MM.1S (cell line): ENCODE results near the gene MBOAT2.

ENCODE experiments used
- DNase-seq: peaks from one replicate; pipeline ENCODE4 v3.0.0-alpha.2; 2015
- H2AFZ ChIP-seq: fragments of 300-600 bp; sonication (generic); 2 replicates; pipeline ENCODE4 v1.6.0; 2016; ENCODE audit warnings: antibody characterized with exemption, low read length
- H3F3A ChIP-seq: fragments of 300-600 bp; sonication (generic); 2 replicates; pipeline ENCODE4 v1.6.1; 2016; ENCODE audit warnings: mild to moderate bottlenecking, antibody characterized with exemption, low read length, moderate library complexity, mixed read lengths; ENCODE audit not compliant: insufficient read depth
- H3K27ac ChIP-seq: fragments of 300-600 bp; sonication (generic); 2 replicates; pipeline ENCODE4 v1.5.1; 2016; ENCODE audit warnings: mild to moderate bottlenecking, low read length
- H3K27me3 ChIP-seq: fragments of 300-600 bp; sonication (generic); replicated peaks from 2 replicates; pipeline ENCODE4 v1.6.0; 2016; ENCODE audit warnings: low read length; ENCODE audit not compliant: insufficient read depth
- H3K36me3 ChIP-seq: fragments of 300-600 bp; sonication (generic); replicated peaks from 2 replicates; pipeline ENCODE4 v1.6.1; 2016; ENCODE audit warnings: mild to moderate bottlenecking, low read length, mixed read lengths; ENCODE audit not compliant: insufficient read depth
- H3K4me1 ChIP-seq: fragments of 300-600 bp; sonication (generic); 2 replicates; pipeline ENCODE4 v1.6.1; 2016; ENCODE audit warnings: low read length, mixed read lengths
- H3K4me2 ChIP-seq: fragments of 300-600 bp; sonication (generic); 2 replicates; pipeline ENCODE4 v1.6.0; 2016; ENCODE audit warnings: low read depth, low read length
- H3K4me3 ChIP-seq: fragments of 300-600 bp; sonication (generic); 2 replicates; pipeline ENCODE4 v1.5.1; 2016; ENCODE audit warnings: low read length, mixed read lengths
- H3K79me2 ChIP-seq: fragments of 300-600 bp; sonication (generic); 2 replicates; pipeline ENCODE4 v1.6.1; 2016; ENCODE audit warnings: mixed run types, low read length, mixed read lengths
- H3K9ac ChIP-seq: fragments of 300-600 bp; sonication (generic); 2 replicates; pipeline ENCODE4 v1.6.1; 2016; ENCODE audit warnings: low read length, mixed read lengths
- H3K9me2 ChIP-seq: fragments of 300-600 bp; sonication (generic); replicated peaks from 2 replicates; pipeline ENCODE4 v1.6.1; 2016; ENCODE audit warnings: mild to moderate bottlenecking, low read length, mixed read lengths; ENCODE audit not compliant: insufficient read depth
- H3K9me3 ChIP-seq: fragments of 300-600 bp; sonication (generic); replicated peaks from 2 replicates; pipeline ENCODE4 v1.6.1; 2016; ENCODE audit warnings: mild to moderate bottlenecking, low read length, mixed read lengths; ENCODE audit not compliant: insufficient read depth
- H4K20me1 ChIP-seq: fragments of 300-600 bp; sonication (generic); 2 replicates; pipeline ENCODE4 v1.6.1; 2016; ENCODE audit warnings: mild to moderate bottlenecking, low read length, moderate library complexity, mixed read lengths; ENCODE audit not compliant: insufficient read depth
- EZH2 ChIP-seq: fragments of 300-600 bp; sonication (generic); optimal IDR thresholded peaks from 2 replicates; pipeline ENCODE3; 2017; ENCODE audit warnings: low read depth, mild to moderate bottlenecking, antibody characterized with exemption, low read length, mixed read lengths
- EZH2phosphoT487 ChIP-seq: fragments of 300-600 bp; sonication (generic); IDR thresholded peaks from 2 replicates; pipeline ENCODE4 v1.6.1; 2018; ENCODE audit warnings: antibody characterized with exemption, low read length
- TF ChIP-seq, protein P1 (sequence below): fragments of 300-600 bp; sonication (generic); IDR thresholded peaks from 2 replicates; pipeline ENCODE4 v1.5.1; 2016; ENCODE audit warnings: antibody characterized with exemption, low read length, mixed read lengths

Gene MBOAT2

DNA sequence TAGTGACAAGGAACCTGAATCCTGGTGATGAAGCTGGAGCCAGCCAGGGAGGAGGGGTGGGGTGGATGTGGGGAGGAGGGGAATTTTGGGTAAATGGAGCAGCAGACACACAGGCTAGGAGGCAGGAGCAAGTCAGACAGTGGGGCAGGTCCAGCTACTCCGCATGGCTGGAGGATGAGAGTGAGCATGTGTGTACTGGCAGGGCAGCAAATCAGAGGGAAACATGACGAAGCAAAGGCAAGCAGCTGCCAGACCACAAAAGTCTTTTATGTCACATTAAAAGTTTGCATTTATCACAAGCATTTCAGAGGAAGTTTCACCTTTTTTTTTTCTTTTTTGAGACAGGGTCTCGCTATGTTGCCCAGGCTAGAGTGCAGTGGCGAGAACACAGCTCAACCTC is 154.2 kb downstream of the MBOAT2 start:
- Histone ChIP-seq H3F3A (no peaks in the 10 kb centered on the region), H4K20me1 (no peaks in the 10 kb centered on the region), H3K9ac (no peak overlapping the region), H3K79me2 (no peaks in the 10 kb centered on the region), H3K27ac (no peak overlapping the region), H3K4me1 (no peaks in the 10 kb centered on the region), H3K4me3 (no peak overlapping the region), H3K27me3 (no peaks in the 10 kb centered on the region), H3K9me3 (no peaks in the 10 kb centered on the region), H3K36me3 (no peaks in the 10 kb centered on the region), H3K4me2 (no peak overlapping the region), H3K9me2 (no peaks in the 10 kb centered on the region), H2AFZ (no peak overlapping the region)
- DNase-seq: no peak
- TF ChIP-seq EZH2: no peak
- no peak for TF ChIP-seq EZH2phosphoT487
- TF ChIP-seq, protein P1, sequence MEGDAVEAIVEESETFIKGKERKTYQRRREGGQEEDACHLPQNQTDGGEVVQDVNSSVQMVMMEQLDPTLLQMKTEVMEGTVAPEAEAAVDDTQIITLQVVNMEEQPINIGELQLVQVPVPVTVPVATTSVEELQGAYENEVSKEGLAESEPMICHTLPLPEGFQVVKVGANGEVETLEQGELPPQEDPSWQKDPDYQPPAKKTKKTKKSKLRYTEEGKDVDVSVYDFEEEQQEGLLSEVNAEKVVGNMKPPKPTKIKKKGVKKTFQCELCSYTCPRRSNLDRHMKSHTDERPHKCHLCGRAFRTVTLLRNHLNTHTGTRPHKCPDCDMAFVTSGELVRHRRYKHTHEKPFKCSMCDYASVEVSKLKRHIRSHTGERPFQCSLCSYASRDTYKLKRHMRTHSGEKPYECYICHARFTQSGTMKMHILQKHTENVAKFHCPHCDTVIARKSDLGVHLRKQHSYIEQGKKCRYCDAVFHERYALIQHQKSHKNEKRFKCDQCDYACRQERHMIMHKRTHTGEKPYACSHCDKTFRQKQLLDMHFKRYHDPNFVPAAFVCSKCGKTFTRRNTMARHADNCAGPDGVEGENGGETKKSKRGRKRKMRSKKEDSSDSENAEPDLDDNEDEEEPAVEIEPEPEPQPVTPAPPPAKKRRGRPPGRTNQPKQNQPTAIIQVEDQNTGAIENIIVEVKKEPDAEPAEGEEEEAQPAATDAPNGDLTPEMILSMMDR: no peak

DNA sequence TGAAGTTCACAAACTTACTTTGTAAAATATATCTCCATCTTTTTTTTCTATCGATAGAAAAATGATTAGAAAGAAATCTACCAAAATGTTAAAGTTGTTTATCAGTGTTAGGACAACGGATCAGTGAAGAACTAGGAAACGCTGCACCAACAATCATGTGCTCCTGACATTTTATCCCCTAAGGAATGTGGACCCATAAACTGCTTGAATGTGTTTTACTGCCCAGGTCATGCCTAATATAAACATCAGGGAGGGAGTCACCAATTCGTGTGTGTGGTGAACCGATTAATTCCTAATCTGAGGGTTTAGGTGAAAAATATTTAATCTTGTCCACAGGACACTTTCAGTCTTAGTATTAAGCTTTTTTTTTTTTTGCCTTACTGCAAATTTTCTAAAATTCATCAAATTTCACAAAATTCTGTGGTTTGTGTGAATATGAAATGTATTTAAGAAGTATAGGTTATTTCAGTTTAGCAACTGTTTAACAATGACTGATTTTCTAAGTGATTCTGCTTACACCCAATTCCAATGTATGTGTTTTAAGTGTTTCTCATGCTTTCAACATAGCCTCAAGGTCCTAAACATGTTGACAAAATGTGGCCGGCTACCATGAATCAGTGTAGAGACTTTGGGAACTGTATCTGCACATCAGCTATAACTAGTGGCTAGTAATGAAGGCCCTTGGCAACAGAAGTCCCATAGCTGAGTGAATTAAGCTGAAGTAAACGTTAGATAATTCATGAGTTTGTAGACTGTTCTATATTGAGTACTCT is 155.0 kb downstream of the MBOAT2 start:
- TF ChIP-seq EZH2 (no peak), EZH2phosphoT487 (no peak)
- TF ChIP-seq, protein P1: no peak
- no peak overlapping the region for H3K27ac ChIP-seq

DNA sequence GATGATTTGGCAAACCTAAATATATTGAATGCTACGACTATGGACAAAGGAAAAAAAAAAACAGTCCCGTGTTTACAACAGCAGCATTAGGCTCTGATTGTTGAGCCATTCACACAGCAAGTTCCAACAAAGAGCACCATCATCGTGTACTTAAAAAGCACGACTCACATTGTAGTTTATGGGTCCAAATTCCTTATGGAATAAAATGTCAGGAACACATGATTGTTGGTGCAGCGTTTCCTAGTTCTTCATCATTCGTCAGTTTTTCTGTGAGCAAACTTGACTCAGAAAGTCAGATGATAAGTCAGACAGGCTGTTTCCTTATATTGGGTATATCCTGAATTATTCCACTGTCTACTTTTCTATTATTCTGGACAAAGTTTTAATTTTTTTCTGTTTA is 156.1 kb downstream of the MBOAT2 start:
- H4K20me1 ChIP-seq: no peaks in the 10 kb centered on the region
- no peaks in the 10 kb centered on the region for H3K9me3 ChIP-seq

More for the DNA sequence above, 155.0 kb downstream of the MBOAT2 start:
- Histone ChIP-seq H3K4me3 (no peak overlapping the region), H3K4me2 (no peak overlapping the region), H3K27me3 (no peaks in the 10 kb centered on the region), H3K9ac (no peak overlapping the region), H4K20me1 (no peaks in the 10 kb centered on the region), H3F3A (no peaks in the 10 kb centered on the region), H3K9me2 (no peaks in the 10 kb centered on the region), H3K9me3 (no peaks in the 10 kb centered on the region), H2AFZ (no peak overlapping the region), H3K4me1 (no peaks in the 10 kb centered on the region), H3K36me3 (no peaks in the 10 kb centered on the region), H3K79me2 (no peaks in the 10 kb centered on the region)
- DNase-seq: no peak

More for the DNA sequence above, 156.1 kb downstream of the MBOAT2 start:
- DNase-seq: no peak
- no peaks in the 10 kb centered on the region for H3K36me3 ChIP-seq
- no peak overlapping the region for H3K9ac ChIP-seq
- no peaks in the 10 kb centered on the region for H3F3A ChIP-seq
- TF ChIP-seq, protein P1: no peak
- TF ChIP-seq EZH2phosphoT487: no peak
- TF ChIP-seq EZH2: no peak
- no peaks in the 10 kb centered on the region for H3K27me3 ChIP-seq
- no peaks in the 10 kb centered on the region for H3K4me1 ChIP-seq
- no peak overlapping the region for H3K4me2 ChIP-seq
- H3K79me2 ChIP-seq: no peaks in the 10 kb centered on the region
- no peak overlapping the region for H3K4me3 ChIP-seq
- no peaks in the 10 kb centered on the region for H3K9me2 ChIP-seq
- H2AFZ ChIP-seq: no peak overlapping the region
- no peak overlapping the region for H3K27ac ChIP-seq
